Measurements from ENCODE around the gene SMC2. TPM values are rescaled to one million over a fixed set of nuclear protein-coding genes. Genes with fewer than 3 reads are reported as not detected.

Gene SMC2
- total RNA-seq, 1 donor from 2014 or later = 9.8 TPM

DNA sequence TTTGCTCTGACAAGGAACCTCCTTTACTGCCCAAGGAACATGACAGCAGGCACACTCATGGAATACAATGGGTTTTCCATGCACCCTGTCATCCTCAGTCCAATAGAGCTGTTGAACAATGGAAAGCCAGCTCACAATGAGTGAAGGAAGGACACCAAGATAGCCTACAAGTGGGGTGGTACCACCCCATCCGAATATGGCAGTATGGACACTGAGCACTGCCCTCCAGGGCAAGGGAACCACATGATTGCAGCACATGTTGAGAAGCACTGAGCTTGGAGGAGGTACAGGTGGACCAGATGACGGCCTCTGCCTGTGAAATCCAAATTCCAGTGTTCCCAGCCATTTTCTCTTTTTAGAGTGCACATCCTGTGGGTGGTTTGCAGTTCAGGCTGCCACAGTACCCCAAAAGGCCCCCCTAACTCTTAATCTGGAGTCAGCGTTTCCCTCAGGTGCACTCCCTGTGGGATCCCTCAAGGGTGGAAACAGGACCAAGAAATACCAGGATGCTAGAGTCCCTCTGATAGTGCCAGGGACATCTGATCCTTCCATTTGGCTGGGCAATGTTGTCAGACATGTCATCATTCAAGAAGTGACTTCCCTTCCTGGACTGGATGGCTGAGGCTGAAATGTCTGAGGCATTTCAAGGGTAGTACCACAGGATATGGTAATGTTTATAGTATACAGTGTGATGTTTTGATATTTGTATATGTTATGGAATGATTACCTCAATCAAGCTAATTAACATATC lies 48.9 kb downstream of the SMC2 start:
- Mint-ChIP-seq H3K9me3 (ENCODE audit: unreplicated experiment) (no peaks in the 10 kb centered on the region), H3K4me3 (ENCODE audit: unreplicated experiment) (no peak overlapping the region), H3K27me3 (ENCODE audit: low read depth, unreplicated experiment) (no peaks in the 10 kb centered on the region), H3K27ac (ENCODE audit: unreplicated experiment) (no peak overlapping the region), H3K4me1 (ENCODE audit: low read depth, unreplicated experiment) (no peaks in the 10 kb centered on the region), H3K36me3 (ENCODE audit: low read depth, unreplicated experiment) (no peaks in the 10 kb centered on the region)
- H3K9me3 ChIP-seq (ENCODE audit: insufficient read depth, low read depth, low read length) = no peaks in the 10 kb centered on the region
- H3K79me2 ChIP-seq (ENCODE audit: insufficient read depth, low read length) = no peaks in the 10 kb centered on the region
- no peaks in the 10 kb centered on the region for H4K20me1 ChIP-seq (ENCODE audit: insufficient read depth, low read length)
- H2AFZ ChIP-seq (ENCODE audit: low read depth, low read length) = no peak overlapping the region
- DNase-seq (ENCODE audit: low read depth) (no peak), FAIRE-seq (peak; percentile 23)
- no peak for TF ChIP-seq EZH2 (IDR thresholded peaks at IDR 0.05; ENCODE audit: insufficient read depth, low read length)
- TF ChIP-seq, protein P1, sequence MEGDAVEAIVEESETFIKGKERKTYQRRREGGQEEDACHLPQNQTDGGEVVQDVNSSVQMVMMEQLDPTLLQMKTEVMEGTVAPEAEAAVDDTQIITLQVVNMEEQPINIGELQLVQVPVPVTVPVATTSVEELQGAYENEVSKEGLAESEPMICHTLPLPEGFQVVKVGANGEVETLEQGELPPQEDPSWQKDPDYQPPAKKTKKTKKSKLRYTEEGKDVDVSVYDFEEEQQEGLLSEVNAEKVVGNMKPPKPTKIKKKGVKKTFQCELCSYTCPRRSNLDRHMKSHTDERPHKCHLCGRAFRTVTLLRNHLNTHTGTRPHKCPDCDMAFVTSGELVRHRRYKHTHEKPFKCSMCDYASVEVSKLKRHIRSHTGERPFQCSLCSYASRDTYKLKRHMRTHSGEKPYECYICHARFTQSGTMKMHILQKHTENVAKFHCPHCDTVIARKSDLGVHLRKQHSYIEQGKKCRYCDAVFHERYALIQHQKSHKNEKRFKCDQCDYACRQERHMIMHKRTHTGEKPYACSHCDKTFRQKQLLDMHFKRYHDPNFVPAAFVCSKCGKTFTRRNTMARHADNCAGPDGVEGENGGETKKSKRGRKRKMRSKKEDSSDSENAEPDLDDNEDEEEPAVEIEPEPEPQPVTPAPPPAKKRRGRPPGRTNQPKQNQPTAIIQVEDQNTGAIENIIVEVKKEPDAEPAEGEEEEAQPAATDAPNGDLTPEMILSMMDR (IDR thresholded peaks at IDR 0.05; ENCODE audit: insufficient read depth, low read depth, low read length) = no peak
- no peaks in the 10 kb centered on the region for H3K36me3 ChIP-seq (ENCODE audit: insufficient read depth, low read length)
- no peaks in the 10 kb centered on the region for H3K4me1 ChIP-seq (ENCODE audit: insufficient read depth, low read length)
- H3K27ac ChIP-seq (ENCODE audit: low read depth, low read length) = no peak overlapping the region
- no peak overlapping the region for H3K9ac ChIP-seq (ENCODE audit: low read length)
- H3K4me2 ChIP-seq (ENCODE audit: low read length) = no peak overlapping the region
- no peak overlapping the region for H3K4me3 ChIP-seq (ENCODE audit: insufficient read depth, low read depth, low read length)
- no peaks in the 10 kb centered on the region for H3K27me3 ChIP-seq (ENCODE audit: insufficient read depth, low read length)

DNA sequence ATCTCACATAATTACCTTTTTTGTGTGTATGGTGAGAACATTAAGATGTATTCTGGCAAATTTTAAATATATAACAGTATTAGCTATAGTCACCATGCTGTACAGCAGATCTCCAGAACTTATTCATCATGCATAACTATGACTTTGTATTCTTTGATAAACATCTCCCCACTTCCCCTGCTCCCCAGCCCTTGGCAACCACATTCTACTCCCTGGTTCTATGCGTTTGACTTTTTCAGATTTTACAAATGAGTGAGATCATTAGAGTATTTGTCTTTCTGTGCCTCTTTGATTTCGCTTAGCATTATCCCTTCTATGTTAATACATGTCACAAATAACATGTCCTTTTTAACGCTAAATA lies 49.4 kb downstream of the SMC2 start:
- no peaks in the 10 kb centered on the region for H3K27me3 Mint-ChIP-seq (ENCODE audit: low read depth, unreplicated experiment)
- H3K27ac ChIP-seq (ENCODE audit: low read depth, low read length) = no peak overlapping the region
- H3K36me3 ChIP-seq (ENCODE audit: insufficient read depth, low read length) = no peaks in the 10 kb centered on the region
- no peaks in the 10 kb centered on the region for H3K4me1 ChIP-seq (ENCODE audit: insufficient read depth, low read length)
- H3K9me3 Mint-ChIP-seq (ENCODE audit: unreplicated experiment) = no peaks in the 10 kb centered on the region
- FAIRE-seq (no peak), DNase-seq (ENCODE audit: low read depth) (no peak)
- no peak overlapping the region for H3K4me2 ChIP-seq (ENCODE audit: low read length)
- no peaks in the 10 kb centered on the region for H3K9me3 ChIP-seq (ENCODE audit: insufficient read depth, low read depth, low read length)
- no peak overlapping the region for H3K4me3 ChIP-seq (ENCODE audit: insufficient read depth, low read depth, low read length)
- no peak overlapping the region for H3K27ac Mint-ChIP-seq (ENCODE audit: unreplicated experiment)
- H2AFZ ChIP-seq (ENCODE audit: low read depth, low read length) = no peak overlapping the region
- no peaks in the 10 kb centered on the region for H3K4me1 Mint-ChIP-seq (ENCODE audit: low read depth, unreplicated experiment)
- TF ChIP-seq, protein P1 (IDR thresholded peaks at IDR 0.05; ENCODE audit: insufficient read depth, low read depth, low read length) = no peak
- no peak for TF ChIP-seq EZH2 (IDR thresholded peaks at IDR 0.05; ENCODE audit: insufficient read depth, low read length)
- no peaks in the 10 kb centered on the region for H3K79me2 ChIP-seq (ENCODE audit: insufficient read depth, low read length)
- H3K36me3 Mint-ChIP-seq (ENCODE audit: low read depth, unreplicated experiment) = no peaks in the 10 kb centered on the region
- no peak overlapping the region for H3K4me3 Mint-ChIP-seq (ENCODE audit: unreplicated experiment)
- H3K27me3 ChIP-seq (ENCODE audit: insufficient read depth, low read length) = no peaks in the 10 kb centered on the region
- no peak overlapping the region for H3K9ac ChIP-seq (ENCODE audit: low read length)
- no peaks in the 10 kb centered on the region for H4K20me1 ChIP-seq (ENCODE audit: insufficient read depth, low read length)

DNA sequence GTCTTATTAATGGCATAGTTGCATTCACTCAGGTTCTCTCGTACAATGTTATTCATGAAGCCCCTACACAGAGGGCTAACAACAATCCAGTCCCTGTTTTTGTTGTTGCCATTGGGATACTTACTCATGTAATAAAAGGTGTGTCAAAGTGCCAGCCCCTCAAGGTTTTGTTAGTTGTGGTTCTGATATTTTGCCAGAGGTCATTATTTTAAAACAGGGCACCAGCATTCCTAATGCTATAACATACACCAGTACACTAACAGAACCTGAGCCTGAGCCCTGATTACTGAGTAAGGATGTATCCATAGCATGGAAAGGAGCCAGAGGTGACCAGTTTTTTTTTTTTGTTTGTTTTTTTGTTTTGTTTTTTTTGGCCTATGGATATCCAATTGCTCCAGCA lies 50.2 kb downstream of the SMC2 start:
- no peaks in the 10 kb centered on the region for H3K36me3 ChIP-seq (ENCODE audit: insufficient read depth, low read length)
- TF ChIP-seq, protein P1 (IDR thresholded peaks at IDR 0.05; ENCODE audit: insufficient read depth, low read depth, low read length) = no peak
- no peak for TF ChIP-seq EZH2 (IDR thresholded peaks at IDR 0.05; ENCODE audit: insufficient read depth, low read length)
- DNase-seq (ENCODE audit: low read depth) (no peak), FAIRE-seq (no peak)
- H3K9me3 Mint-ChIP-seq (ENCODE audit: unreplicated experiment) = no peaks in the 10 kb centered on the region
- H3K79me2 ChIP-seq (ENCODE audit: insufficient read depth, low read length) = no peaks in the 10 kb centered on the region
- no peak overlapping the region for H3K4me2 ChIP-seq (ENCODE audit: low read length)
- no peak overlapping the region for H3K4me3 Mint-ChIP-seq (ENCODE audit: unreplicated experiment)
- no peaks in the 10 kb centered on the region for H3K4me1 Mint-ChIP-seq (ENCODE audit: low read depth, unreplicated experiment)
- H3K27me3 Mint-ChIP-seq (ENCODE audit: low read depth, unreplicated experiment) = no peaks in the 10 kb centered on the region
- no peak overlapping the region for H3K4me3 ChIP-seq (ENCODE audit: insufficient read depth, low read depth, low read length)
- H3K27ac ChIP-seq (ENCODE audit: low read depth, low read length) = no peak overlapping the region
- H3K27me3 ChIP-seq (ENCODE audit: insufficient read depth, low read length) = no peaks in the 10 kb centered on the region
- H3K36me3 Mint-ChIP-seq (ENCODE audit: low read depth, unreplicated experiment) = no peaks in the 10 kb centered on the region
- H3K4me1 ChIP-seq (ENCODE audit: insufficient read depth, low read length) = no peaks in the 10 kb centered on the region
- H3K9me3 ChIP-seq (ENCODE audit: insufficient read depth, low read depth, low read length) = no peaks in the 10 kb centered on the region
- no peak overlapping the region for H2AFZ ChIP-seq (ENCODE audit: low read depth, low read length)
- H4K20me1 ChIP-seq (ENCODE audit: insufficient read depth, low read length) = no peaks in the 10 kb centered on the region
- no peak overlapping the region for H3K27ac Mint-ChIP-seq (ENCODE audit: unreplicated experiment)
- H3K9ac ChIP-seq (ENCODE audit: low read length) = no peak overlapping the region
